ENCODE data around the gene TCEAL3. TPM values are rescaled to one million over a fixed set of nuclear protein-coding genes. Genes with fewer than 3 reads are reported as not detected.
"Not testable (repeated sequence)": the region's sequence is repeated elsewhere in the genome, so short reads cannot be mapped to it uniquely, and the experiment has no call there.

TCEAL3 gene
- total RNA-seq, 2 experiments from 2014 or later = 5.0 to 5.8 TPM

GRCh38 chrX:103635436-103635835 lies 27.7 kb downstream of the TCEAL3 start:
- Mint-ChIP-seq H3K4me1 (ENCODE audit: low read depth) (no peaks in the 10 kb centered on the region), H3K36me3 (ENCODE audit: low read depth) (no peaks in the 10 kb centered on the region), H3K9me3 (no peaks in the 10 kb centered on the region), H3K27ac (no peak overlapping the region), H3K4me3 (no peak overlapping the region), H3K27me3 (no peaks in the 10 kb centered on the region)
- no peak for TF ChIP-seq CTCF (IDR thresholded peaks at IDR 0.05)
- intact Hi-C loops (cut with DNase I, micrococcal nuclease) = no loop called here
- Histone ChIP-seq H3K4me3 (ENCODE audit: low read length) (no peak overlapping the region), H3K9me3 (ENCODE audit: control insufficient read depth in 1 of 2, insufficient read depth in 1 of 2, low read length in 2 of 2) (no peaks in the 10 kb centered on the region), H3K36me3 (ENCODE audit: insufficient read depth, low read length) (no peaks in the 10 kb centered on the region), H3K4me1 (ENCODE audit: insufficient read depth, low read length) (no peaks in the 10 kb centered on the region), H3K27me3 (ENCODE audit: control insufficient read depth in 1 of 2, insufficient read depth in 2 of 2, low read length in 2 of 2) (no peaks in the 10 kb centered on the region), H3K27ac (ENCODE audit: low read depth in 1 of 2, low read length in 2 of 2) (no peak overlapping the region)
- ATAC-seq (ENCODE audit: poor library complexity) = no peak
- POLR2A ChIA-PET = no interaction called here
- DNase-seq = no peak
- CTCF ChIA-PET = no interaction called here

GRCh38 chrX:103637604-103638338 lies 30.0 kb downstream of the TCEAL3 start:
- intact Hi-C loops (cut with DNase I, micrococcal nuclease) = no loop called here
- H3K36me3 Mint-ChIP-seq (ENCODE audit: low read depth) = no peaks in the 10 kb centered on the region
- peaks cover 4% of the 10 kb centered on the region for H3K27me3 Mint-ChIP-seq
- DNase-seq (no peak), ATAC-seq (ENCODE audit: poor library complexity) (no peak)
- Histone ChIP-seq H3K27ac (ENCODE audit: low read depth in 1 of 2, low read length in 2 of 2) (no peak overlapping the region), H3K27me3 (ENCODE audit: control insufficient read depth in 1 of 2, insufficient read depth in 2 of 2, low read length in 2 of 2) (peaks cover 0 to under 1% of the 10 kb centered on the region in 2 experiments), H3K9me3 (ENCODE audit: control insufficient read depth in 1 of 2, insufficient read depth in 1 of 2, low read length in 2 of 2) (no peaks in the 10 kb centered on the region), H3K4me3 (ENCODE audit: low read length) (no peak overlapping the region), H3K4me1 (ENCODE audit: insufficient read depth, low read length) (no peaks in the 10 kb centered on the region), H3K36me3 (ENCODE audit: insufficient read depth, low read length) (no peaks in the 10 kb centered on the region)
- no peaks in the 10 kb centered on the region for H3K4me1 Mint-ChIP-seq (ENCODE audit: low read depth)
- H3K9me3 Mint-ChIP-seq = no peaks in the 10 kb centered on the region
- ChIA-PET POLR2A (no interaction called here), CTCF (no interaction called here)
- no peak for TF ChIP-seq CTCF (IDR thresholded peaks at IDR 0.05)
- no peak overlapping the region for H3K4me3 Mint-ChIP-seq
- H3K27ac Mint-ChIP-seq = no peak overlapping the region

GRCh38 chrX:103638479-103639346 lies 30.9 kb downstream of the TCEAL3 start:
- POLR2A ChIA-PET; H3K4me3 ChIP-seq (ENCODE audit: low read length); ATAC-seq (ENCODE audit: poor library complexity); CTCF ChIA-PET; DNase-seq; H3K27ac ChIP-seq (ENCODE audit: low read depth in 1 of 2, low read length in 2 of 2); H3K4me1 Mint-ChIP-seq (ENCODE audit: low read depth); H3K36me3 Mint-ChIP-seq (ENCODE audit: low read depth); H3K4me1 ChIP-seq (ENCODE audit: insufficient read depth, low read length); H3K27me3 Mint-ChIP-seq; intact Hi-C loops (cut with DNase I, micrococcal nuclease); H3K27ac Mint-ChIP-seq; H3K9me3 ChIP-seq (ENCODE audit: control insufficient read depth in 1 of 2, insufficient read depth in 1 of 2, low read length in 2 of 2); H3K4me3 Mint-ChIP-seq; H3K36me3 ChIP-seq (ENCODE audit: insufficient read depth, low read length); H3K27me3 ChIP-seq (ENCODE audit: control insufficient read depth in 1 of 2, insufficient read depth in 2 of 2, low read length in 2 of 2); H3K9me3 Mint-ChIP-seq: not testable (repeated sequence)
